H9 (cell line): ENCODE data around the gene VSIG2. TPM values are rescaled to one million over a fixed set of nuclear protein-coding genes. Genes with fewer than 3 reads are reported as not detected.
A peak's percentile ranks its signal among the peaks of the same experiment; 100 is the strongest.

Experiments used
- DNase-seq: peaks from one replicate; pipeline ENCODE4 v3.0.0-alpha.2; 2017
- H2AFZ ChIP-seq: one replicate; pipeline ENCODE4 v1.6.1; 2013; ENCODE audit warnings: mild to moderate bottlenecking, low read length, control low read depth, moderate library complexity
- H2AK5ac ChIP-seq: 2 replicates; pipeline ENCODE4 v1.6.1; 2013; ENCODE audit warnings: low read length, control low read depth, mixed read lengths; ENCODE audit not compliant: insufficient read length
- H2BK120ac ChIP-seq: one replicate; pipeline ENCODE4 v1.6.1; 2013; ENCODE audit warnings: low read depth, mild to moderate bottlenecking, low read length, control low read depth, inconsistent platforms; ENCODE audit not compliant: poor library complexity, severe bottlenecking
- H2BK12ac ChIP-seq: 2 replicates; pipeline ENCODE4 v1.6.1; 2013; ENCODE audit warnings: low read length, control low read depth, mixed read lengths, low read depth; ENCODE audit not compliant: insufficient read length
- H2BK15ac ChIP-seq: 2 replicates; pipeline ENCODE4 v1.6.1; 2013; ENCODE audit warnings: low read depth, low read length, control low read depth
- H2BK20ac ChIP-seq: one replicate; pipeline ENCODE4 v1.6.1; 2013; ENCODE audit warnings: low read depth, mild to moderate bottlenecking, low read length, control low read depth, inconsistent platforms; ENCODE audit not compliant: poor library complexity, severe bottlenecking
- H2BK5ac ChIP-seq: 2 replicates; pipeline ENCODE4 v1.6.1; 2013; ENCODE audit warnings: low read length, control low read depth, mixed read lengths; ENCODE audit not compliant: insufficient read length
- H3K14ac ChIP-seq: 2 replicates; pipeline ENCODE4 v1.6.1; 2013; ENCODE audit warnings: low read length, control low read depth; ENCODE audit not compliant: insufficient read depth
- H3K18ac ChIP-seq: 2 replicates; pipeline ENCODE4 v1.6.1; 2013; ENCODE audit warnings: low read depth, mild to moderate bottlenecking, mixed read lengths, low read length, control low read depth; ENCODE audit not compliant: insufficient read length
- H3K23ac ChIP-seq: 2 replicates; pipeline ENCODE4 v1.6.1; 2013; ENCODE audit warnings: low read length, control low read depth, mixed read lengths, low read depth; ENCODE audit not compliant: insufficient read length
- H3K23me2 ChIP-seq: 2 replicates; pipeline ENCODE4 v1.6.1; 2013; ENCODE audit warnings: low read depth, mild to moderate bottlenecking, mixed read lengths, low read length, control low read depth; ENCODE audit not compliant: insufficient read length, poor library complexity, severe bottlenecking
- H3K27ac ChIP-seq: 2 replicates; pipeline ENCODE4 v1.5.1; 2013; ENCODE audit warnings: low read length, control low read depth, mixed read lengths, low read depth; ENCODE audit not compliant: insufficient read length
- H3K27me3 ChIP-seq: 2 replicates; pipeline ENCODE4 v1.6.1; 2013; ENCODE audit warnings: low read length, control low read depth, inconsistent platforms; ENCODE audit not compliant: insufficient read depth
- H3K4ac ChIP-seq: 2 replicates; pipeline ENCODE4 v1.6.1; 2013; ENCODE audit warnings: low read depth, mild to moderate bottlenecking, control low read depth, inconsistent platforms, low read length, moderate library complexity
- H3K4me1 ChIP-seq: 2 replicates; pipeline ENCODE4 v1.6.1; 2013; ENCODE audit warnings: low read length, control low read depth, inconsistent platforms; ENCODE audit not compliant: insufficient read depth
- H3K4me2 ChIP-seq: 2 replicates; pipeline ENCODE4 v1.6.1; 2013; ENCODE audit warnings: low read length, control low read depth, mixed read lengths; ENCODE audit not compliant: insufficient read length, insufficient read depth
- H3K56ac ChIP-seq: 2 replicates; pipeline ENCODE4 v1.6.1; 2013; ENCODE audit warnings: low read depth, mild to moderate bottlenecking, mixed read lengths, low read length, control low read depth; ENCODE audit not compliant: insufficient read length
- H3K79me1 ChIP-seq: 2 replicates; pipeline ENCODE4 v1.6.1; 2013; ENCODE audit warnings: low read depth, mild to moderate bottlenecking, moderate library complexity, low read length, control low read depth, inconsistent platforms; ENCODE audit not compliant: insufficient read depth, poor library complexity, severe bottlenecking
- H3K79me2 ChIP-seq: 2 replicates; pipeline ENCODE4 v1.6.1; 2013; ENCODE audit warnings: low read length, control low read depth, inconsistent platforms; ENCODE audit not compliant: insufficient read depth
- H3K9ac ChIP-seq: 2 replicates; pipeline ENCODE4 v1.6.1; 2013; ENCODE audit warnings: low read length, control low read depth, mixed read lengths; ENCODE audit not compliant: insufficient read length; ENCODE audit errors: extremely low read depth
- H3K9me3 ChIP-seq: one replicate; pipeline ENCODE4 v1.6.1; 2013; ENCODE audit warnings: low read depth, low read length, inconsistent platforms; ENCODE audit not compliant: control insufficient read depth
- H3T11ph ChIP-seq: one replicate; pipeline ENCODE4 v1.6.1; 2013; ENCODE audit warnings: mild to moderate bottlenecking, low read length, control low read depth, inconsistent platforms
- H4K20me1 ChIP-seq: one replicate; pipeline ENCODE4 v1.6.1; 2013; ENCODE audit not compliant: control insufficient read depth, insufficient read length, insufficient read depth
- H4K5ac ChIP-seq: 2 replicates; pipeline ENCODE4 v1.6.1; 2013; ENCODE audit warnings: low read depth, mild to moderate bottlenecking, mixed read lengths, low read length, control low read depth; ENCODE audit not compliant: insufficient read length
- H4K8ac ChIP-seq: replicated peaks from 2 replicates; pipeline ENCODE4 v1.6.1; 2013; ENCODE audit warnings: low read length, control low read depth, mixed read lengths, low read depth; ENCODE audit not compliant: insufficient read length
- H4K91ac ChIP-seq: 2 replicates; pipeline ENCODE4 v1.6.1; 2013; ENCODE audit warnings: low read depth, mild to moderate bottlenecking, moderate library complexity, mixed read lengths, low read length, control low read depth; ENCODE audit not compliant: insufficient read length
- H3K27ac Mint-ChIP-seq, 3 experiments: 2 replicates in 2 of 3; 3 replicates in 1 of 3; pipeline ENCODE4 v1.8.0; 2020 to 2021; ENCODE audit warnings: mixed read lengths in 3 of 3, mild to moderate bottlenecking in 1 of 3, moderate library complexity in 1 of 3
- H3K27me3 Mint-ChIP-seq: 2 replicates; pipeline ENCODE4 v1.8.0; 2021; ENCODE audit warnings: low read depth, mild to moderate bottlenecking, moderate library complexity, mixed read lengths
- H3K36me3 Mint-ChIP-seq, 3 experiments: 2 replicates in 2 of 3; 3 replicates in 1 of 3; pipeline ENCODE4 v1.8.0; 2020 to 2021; ENCODE audit warnings: low read depth in 3 of 3, mixed read lengths in 3 of 3; ENCODE audit not compliant: insufficient read depth in 1 of 3
- H3K4me1 Mint-ChIP-seq, 2 experiments: 2 replicates each; pipeline ENCODE4 v1.8.0; 2020; ENCODE audit warnings: mixed read lengths in 2 of 2
- H3K4me3 Mint-ChIP-seq, 2 experiments: 2 replicates in 1 of 2; 3 replicates in 1 of 2; pipeline ENCODE4 v1.8.0; 2020 to 2021; ENCODE audit warnings: mild to moderate bottlenecking in 2 of 2, mixed read lengths in 2 of 2, moderate library complexity in 1 of 2
- H3K9me3 Mint-ChIP-seq, 2 experiments: 2 replicates in 1 of 2; 3 replicates in 1 of 2; pipeline ENCODE4 v1.8.0; 2020; ENCODE audit warnings: mild to moderate bottlenecking in 2 of 2, mixed read lengths in 2 of 2, moderate library complexity in 1 of 2
- CTCF ChIP-seq: fragments of 200-600 bp; sonication (generic); conservative IDR thresholded peaks from 3 replicates; pipeline ENCODE4 v1.8.0; 2021; ENCODE audit warnings: antibody characterized with exemption, mild to moderate bottlenecking
- WGBS: extraction: QIAGEN DNeasy Blood & Tissue Kit; methylation state at CpG from one replicate; pipeline ENCODE4 v1.1.7; 2013; ENCODE audit warnings: missing lambda C conversion rate, low lambda C conversion rate, mixed read lengths; ENCODE audit not compliant: insufficient read length; ENCODE audit errors: extremely low coverage; 5-methylcytosine and 5-hydroxymethylcytosine counted together
- total RNA-seq: library from RNA; stranded (reverse); gene quantifications from 2 replicates; pipeline ENCODE4 v1.2.1, GENCODE V29; 2021

The VSIG2 gene
- total RNA-seq, 1 experiment from 2014 or later = not detected

GRCh38 chr11:124800226-124800929, 48.3 kb upstream of the VSIG2 start, which contains the start of gene MSANTD2:
TSS of gene MSANTD2 (minus strand) at chr11:124800406. CDS start at chr11:124800380, 26 bp downstream.
- 0 out of 3 replicates have a peak, but pooled peaks have one; percentile 0 for TF ChIP-seq CTCF

More at GRCh38 chr11:124800226-124800929, 48.3 kb upstream of the VSIG2 start, which contains the start of gene MSANTD2:
- Histone ChIP-seq H3K23ac (no peak within 1 kb of the TSS), H3K14ac (peak within 1 kb of the TSS; percentile 98), H2BK120ac (peak within 1 kb of the TSS; percentile 53), H3K18ac (peak within 1 kb of the TSS; percentile 99), H2BK5ac (no peak within 1 kb of the TSS), H3K27me3 (no peaks in the 10 kb centered on the region), H2BK20ac (no peak within 1 kb of the TSS), H3K79me1 (no peaks in the 10 kb centered on the region), H3K4me2 (peak within 1 kb of the TSS; percentile 96), H3K9me3 (no peaks in the 10 kb centered on the region), H4K20me1 (no peaks in the 10 kb centered on the region), H3K9ac (peak within 1 kb of the TSS; percentile 96), H3K23me2 (peaks cover 5% of the 10 kb centered on the region), H4K91ac (no peak within 1 kb of the TSS), H3K4me1 (peaks cover 2% of the 10 kb centered on the region; the same call in 1 of the 2 replicates), H4K5ac (no peak within 1 kb of the TSS), H3T11ph (no peak within 1 kb of the TSS), H3K79me2 (peaks cover 26% of the 10 kb centered on the region; the same call in 1 of the 2 replicates), H2BK12ac (peak within 1 kb of the TSS; percentile 41), H2AK5ac (no peak within 1 kb of the TSS), H3K56ac (no peak within 1 kb of the TSS), H2AFZ (no peak within 1 kb of the TSS), H4K8ac (no peak within 1 kb of the TSS), H2BK15ac (peak within 1 kb of the TSS; percentile 42; the same call in 1 of the 2 replicates), H3K4ac (0 out of 2 replicates have a peak within 1 kb of the TSS, but pooled peaks have one; percentile 41), H3K27ac (no peak within 1 kb of the TSS)
- DNase-seq = peak; percentile 82
- H3K4me1 Mint-ChIP-seq = peaks cover 26 to 31% of the 10 kb centered on the region in 2 experiments
- peak within 1 kb of the TSS; percentile 87 to 89 for H3K4me3 Mint-ChIP-seq
- peak within 1 kb of the TSS; percentile 91 to 98 (median 94) for H3K27ac Mint-ChIP-seq
- H3K27me3 Mint-ChIP-seq = peaks cover 1% of the 10 kb centered on the region; the same call in 1 of the 2 replicates
- H3K9me3 Mint-ChIP-seq = no peaks in the 10 kb centered on the region
- WGBS = no CpG with 5 or more reads among the region's 62 CpGs
- peaks cover 0 to 3% (median 2%) of the 10 kb centered on the region in 3 experiments; a peak in 3 of 7 replicates for H3K36me3 Mint-ChIP-seq
